Hematopoietic multipotent progenitor cell treated with erythropoietin and hydrocortisone succinate and interleukin-3 and kit ligand, for 6 days (in vitro differentiated cells): ENCODE measurements around the gene RAB11FIP4.

Experiments
- DNase-seq: peaks from one replicate; pipeline ENCODE4 v3.0.0-alpha.2; 2015

The RAB11FIP4 gene

DNA sequence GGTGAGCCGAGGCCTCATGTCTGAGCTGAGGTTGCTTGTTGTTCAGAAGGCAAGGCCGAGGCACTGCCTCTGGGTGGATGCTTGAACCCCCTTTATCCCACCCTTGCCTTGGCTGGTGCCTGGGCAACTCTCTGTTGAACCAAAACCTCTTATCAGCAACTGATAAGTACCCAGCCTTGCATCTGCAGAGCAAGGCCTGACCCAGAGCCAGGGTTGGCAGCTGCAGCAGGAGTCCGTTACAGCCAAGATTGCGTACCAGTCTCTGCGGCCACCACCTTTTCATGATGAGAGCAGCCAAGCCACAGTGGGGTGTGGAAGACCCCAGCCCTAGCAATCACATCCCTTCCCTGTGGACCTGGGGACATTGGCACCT, 118.3 kb downstream of the RAB11FIP4 start:
- DNase-seq = peak; percentile 55

DNA sequence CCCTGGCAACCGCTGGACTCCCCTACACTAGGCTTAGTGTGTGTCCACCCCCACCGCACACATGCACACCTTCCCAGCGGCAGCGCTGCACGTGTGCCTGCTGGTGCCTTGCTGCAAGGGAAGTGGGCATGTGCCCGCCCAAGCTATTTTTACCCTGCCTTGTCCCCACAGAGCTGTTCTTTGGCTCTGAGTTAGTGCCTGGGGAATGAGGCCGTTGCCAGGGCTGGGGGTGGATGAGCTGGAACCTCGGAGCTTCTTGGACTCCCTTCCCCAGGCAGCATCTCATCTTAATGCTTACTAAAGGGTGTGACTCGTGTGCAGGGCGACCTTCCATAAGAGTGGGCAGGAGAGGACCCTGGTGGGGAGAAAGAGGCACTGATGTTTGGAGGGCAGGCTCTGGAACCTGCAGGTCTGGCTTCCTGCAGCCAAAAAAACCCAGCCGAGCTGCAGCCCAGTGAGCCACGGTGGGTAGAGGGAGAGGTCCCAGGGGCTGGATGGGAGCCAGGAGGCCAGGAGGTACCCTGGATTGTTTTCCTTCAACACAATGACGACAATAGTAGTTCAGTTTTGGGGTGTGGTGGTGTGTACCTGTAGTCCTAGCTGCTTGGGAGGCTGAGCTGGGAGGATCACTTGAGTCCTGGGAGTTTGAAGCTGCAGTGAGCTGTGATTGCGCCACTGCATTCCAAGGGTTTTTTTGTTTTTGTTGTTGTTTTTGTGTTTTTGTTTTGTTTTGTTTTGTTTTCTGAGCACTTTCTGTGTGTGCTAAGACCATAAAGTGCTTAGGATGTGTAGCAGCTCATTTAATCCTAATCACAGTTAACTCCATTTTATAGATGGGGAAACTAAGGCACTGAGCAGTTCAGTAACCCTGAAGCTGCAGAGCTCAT, 119.1 kb downstream of the RAB11FIP4 start:
- no peak for DNase-seq

DNA sequence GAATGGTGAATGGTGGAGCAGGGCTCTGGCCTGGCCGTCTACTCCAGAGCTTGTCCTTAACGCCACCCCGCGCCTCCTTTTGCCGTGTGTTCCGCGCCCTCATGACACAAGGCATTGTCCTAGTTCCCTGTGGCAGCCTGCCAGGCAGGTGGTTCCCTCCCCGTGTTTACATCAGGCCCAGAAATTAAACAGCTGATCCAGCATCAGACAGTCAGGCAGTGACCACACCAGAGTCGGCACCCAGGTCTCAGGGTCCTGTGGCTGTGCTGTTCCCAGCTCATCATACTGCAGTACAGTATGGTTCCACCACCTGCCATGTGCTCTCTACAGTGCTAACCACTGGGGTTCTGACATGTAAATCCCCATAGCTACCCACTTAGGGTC, 119.7 kb downstream of the RAB11FIP4 start:
- no peak for DNase-seq

DNA sequence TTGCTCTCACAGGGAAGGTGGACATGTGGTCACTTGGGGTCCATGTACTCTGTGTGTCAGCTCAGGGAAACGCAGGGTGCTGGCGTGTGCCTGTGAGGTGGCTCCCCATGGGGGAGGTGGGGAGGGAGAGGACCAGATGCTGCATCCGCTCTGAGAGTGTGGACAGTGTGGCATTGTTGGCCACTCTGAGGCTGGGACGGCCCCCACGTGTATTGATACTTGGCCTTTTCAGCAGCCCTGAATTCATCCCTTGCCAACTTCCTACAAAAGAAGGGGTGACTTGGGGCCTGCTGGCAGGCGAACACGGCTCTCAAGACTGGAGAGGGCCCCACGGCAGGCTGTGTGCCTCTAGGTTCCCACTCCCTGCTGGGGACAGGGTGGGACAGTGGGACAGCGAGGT, 120.1 kb downstream of the RAB11FIP4 start:
- DNase-seq = no peak

DNA sequence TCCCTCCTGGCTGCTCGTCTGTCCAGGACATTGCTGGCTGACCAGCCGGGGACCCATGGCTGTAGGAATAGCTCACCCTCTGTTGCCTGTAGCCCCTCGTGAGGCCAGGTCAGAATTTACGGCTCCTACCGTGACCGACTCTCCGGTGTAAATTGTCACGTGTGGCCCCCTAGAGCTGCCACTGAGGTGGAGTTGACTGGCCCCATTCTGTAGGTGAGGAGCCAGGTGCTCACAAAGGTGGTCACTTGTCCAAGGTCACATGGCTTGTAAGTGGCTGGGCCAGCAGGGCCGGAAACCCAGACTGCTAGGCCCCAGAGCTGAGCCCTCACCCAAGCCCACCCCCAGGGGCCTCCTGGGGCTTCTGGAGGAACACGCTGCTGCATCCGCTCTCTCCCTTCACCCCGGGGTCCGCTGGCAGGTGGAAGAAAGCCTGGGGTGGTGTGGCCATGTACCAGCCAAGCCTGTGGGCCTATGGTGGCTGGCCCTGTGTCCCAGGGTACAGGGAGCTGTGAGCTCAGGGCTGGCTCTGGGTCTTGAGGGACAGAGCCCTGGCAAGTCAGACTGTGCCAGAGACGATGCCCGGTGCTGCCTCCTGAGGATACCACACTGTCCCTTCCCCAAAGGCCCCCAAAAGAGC, 120.7 kb downstream of the RAB11FIP4 start:
- DNase-seq = no peak

DNA sequence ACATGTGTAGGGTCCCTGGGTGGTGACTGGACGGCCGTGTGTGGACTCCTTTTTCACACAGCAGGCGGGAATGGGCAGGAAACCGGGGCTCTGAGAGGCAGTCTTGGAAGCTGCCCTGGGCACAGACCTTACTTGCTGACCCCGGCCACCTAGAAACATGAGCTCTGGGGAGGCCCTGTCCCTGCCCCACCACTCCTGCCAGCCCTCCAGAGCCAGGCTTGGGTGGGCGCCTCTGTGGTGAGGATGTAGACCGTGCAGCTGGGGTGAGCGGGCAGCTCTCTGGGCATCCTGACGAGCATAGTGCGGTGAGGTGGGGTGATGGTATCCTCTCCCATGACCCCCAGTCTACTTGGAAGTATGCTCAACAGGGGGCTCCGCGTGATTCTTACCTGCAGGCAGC, 121.3 kb downstream of the RAB11FIP4 start:
- no peak for DNase-seq

DNA sequence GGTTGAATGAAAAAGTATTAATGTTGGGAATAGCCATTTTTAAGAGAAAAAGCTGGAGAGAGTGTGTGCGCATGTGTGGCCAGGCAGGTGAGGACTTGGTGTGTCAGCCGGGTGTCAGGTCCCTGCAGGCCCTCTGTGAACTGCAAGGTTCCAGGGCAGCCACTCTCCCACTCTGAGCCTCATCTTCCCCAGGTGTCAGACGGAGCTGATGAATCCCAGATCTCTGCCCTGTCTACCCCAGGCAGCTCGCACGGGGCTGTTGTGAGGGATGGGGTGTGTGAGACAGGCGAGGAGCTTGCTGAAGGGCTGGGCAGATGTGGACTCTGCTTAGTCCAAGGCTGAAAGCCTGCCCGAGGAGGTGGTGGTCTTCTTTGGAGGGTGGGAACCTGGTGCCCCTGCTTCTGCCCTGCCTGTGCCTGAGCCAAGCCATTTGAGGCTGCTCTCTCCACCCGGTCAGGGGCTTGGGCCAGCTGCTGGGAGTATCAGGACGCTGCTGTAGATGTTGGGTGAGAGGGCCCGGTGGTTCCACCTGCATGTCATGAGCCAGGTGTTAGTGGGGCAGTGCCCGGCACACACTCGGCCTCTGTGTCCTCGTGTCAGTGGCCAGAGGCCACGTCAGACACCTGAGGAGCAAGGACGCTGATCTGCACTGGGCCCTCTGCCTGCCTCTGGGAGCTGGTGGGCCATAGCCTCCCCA, 122.4 kb downstream of the RAB11FIP4 start:
- DNase-seq = no peak

DNA sequence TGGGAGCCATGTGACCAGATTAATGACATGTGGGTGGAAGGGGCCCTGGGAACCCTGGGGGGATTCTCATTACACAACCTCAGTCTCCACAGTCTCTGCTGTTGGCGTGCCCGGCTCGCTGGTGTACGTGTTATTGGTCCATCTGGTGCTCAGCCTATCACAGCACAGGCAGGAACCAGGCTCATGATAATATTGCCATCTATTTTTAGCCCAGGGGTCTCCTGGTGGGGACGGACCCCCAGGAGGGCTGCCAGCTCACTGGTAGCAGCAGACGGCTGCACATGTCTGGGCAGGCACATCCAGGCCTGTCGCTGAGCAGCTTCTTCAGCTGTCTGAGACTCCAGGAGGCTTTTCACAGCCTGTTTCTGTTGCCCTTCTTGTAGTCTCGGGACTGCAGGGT, 123.8 kb downstream of the RAB11FIP4 start:
- DNase-seq = no peak

DNA sequence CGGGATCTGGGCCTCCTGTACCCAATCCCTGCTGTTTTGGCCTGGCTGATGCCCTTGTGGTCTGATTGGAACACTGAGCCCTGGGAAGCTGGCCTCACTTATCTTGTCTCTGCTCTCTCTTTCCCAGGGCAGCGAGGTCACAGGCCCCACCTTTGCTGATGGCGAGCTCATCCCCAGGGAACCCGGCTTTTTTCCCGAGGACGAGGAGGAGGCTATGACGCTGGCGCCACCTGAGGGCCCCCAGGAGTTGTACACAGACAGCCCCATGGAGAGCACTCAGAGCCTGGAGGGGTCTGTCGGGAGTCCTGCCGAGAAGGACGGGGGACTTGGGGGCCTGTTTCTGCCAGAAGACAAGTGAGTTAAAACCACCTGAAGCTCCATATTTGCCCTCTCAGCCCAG, 126.0 kb downstream of the RAB11FIP4 start:
- DNase-seq = peak; percentile 30

DNA sequence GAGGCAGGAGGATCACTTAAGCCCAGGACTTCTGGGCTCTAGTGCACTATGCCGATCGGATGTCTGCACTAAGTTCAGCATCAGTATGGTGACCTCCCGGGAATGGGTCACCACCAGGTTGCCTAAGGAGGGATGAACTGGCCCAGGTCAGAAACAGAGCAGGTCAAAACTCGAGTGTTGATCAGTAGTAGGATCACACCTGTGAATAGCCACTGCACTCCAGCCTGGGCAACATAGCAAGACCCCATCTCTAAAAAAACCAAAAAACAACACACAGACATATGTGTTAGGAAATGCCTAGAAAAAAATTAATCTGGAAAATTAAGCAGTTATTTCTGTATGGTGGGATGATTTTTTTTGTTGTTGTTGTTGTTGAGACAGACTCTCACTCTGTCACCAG, 127.0 kb downstream of the RAB11FIP4 start:
- DNase-seq = no peak

DNA sequence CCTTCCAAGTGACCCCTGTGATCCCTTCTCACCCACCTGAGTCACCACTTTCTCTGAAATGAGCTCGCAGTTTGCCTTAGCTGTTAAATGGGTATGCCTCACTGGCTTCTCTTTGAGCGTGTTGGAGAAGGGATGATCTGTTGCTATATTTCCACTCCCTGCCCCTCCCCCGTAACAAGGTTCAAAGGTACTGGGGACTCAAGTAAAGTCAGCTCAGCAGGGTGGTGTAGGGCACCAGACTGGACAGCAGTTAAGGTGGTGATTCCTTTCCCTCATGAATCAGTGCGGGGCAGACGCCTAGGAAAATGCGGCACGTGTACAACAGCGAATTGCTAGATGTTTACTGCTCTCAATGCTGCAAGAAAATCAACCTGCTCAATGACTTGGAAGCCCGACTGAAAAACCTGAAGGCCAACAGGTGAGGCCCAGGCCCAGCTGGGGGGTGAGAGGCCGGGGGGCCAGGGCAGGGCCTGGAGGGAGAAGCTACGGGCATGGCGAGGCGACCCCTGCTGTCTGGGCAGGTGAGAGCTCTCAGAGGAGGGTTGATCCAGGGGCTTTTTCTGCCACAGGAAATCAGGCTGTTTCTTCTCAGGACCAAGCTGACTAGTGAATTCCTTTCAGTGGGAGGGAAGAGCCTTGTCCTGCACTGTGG, 130.3 kb downstream of the RAB11FIP4 start:
- DNase-seq = no peak

DNA sequence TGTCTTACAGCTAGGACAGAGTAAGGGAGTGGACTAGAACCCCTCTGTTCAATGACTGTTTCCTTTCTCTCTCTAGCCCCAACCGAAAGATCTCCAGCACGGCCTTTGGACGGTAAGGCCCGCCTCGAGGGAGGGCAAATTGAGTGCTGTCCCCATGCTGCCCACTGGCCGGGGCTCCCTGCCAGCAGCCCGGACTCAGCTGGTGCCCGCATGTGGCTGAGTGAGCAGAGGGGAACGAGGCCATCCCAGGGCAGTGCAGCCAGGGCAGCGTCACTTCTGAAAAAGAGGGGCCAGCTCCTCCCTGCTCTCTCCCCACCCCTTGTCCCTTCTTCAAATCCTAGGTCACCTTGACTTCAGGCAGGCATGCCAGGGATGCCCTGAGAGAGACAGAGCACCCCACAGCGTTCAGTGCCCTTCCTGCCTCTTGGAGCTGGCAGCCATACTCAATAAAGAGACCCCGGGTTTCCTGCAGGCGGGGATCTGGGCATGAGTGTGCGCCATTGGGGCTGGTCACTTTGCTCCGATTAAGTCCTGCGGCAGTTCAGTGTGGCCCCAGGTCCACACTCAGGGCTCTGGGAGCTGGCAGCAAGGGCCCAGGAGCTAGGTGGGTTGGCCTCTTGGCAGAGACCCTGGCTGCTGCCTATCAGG, 130.9 kb downstream of the RAB11FIP4 start:
- DNase-seq = no peak

DNA sequence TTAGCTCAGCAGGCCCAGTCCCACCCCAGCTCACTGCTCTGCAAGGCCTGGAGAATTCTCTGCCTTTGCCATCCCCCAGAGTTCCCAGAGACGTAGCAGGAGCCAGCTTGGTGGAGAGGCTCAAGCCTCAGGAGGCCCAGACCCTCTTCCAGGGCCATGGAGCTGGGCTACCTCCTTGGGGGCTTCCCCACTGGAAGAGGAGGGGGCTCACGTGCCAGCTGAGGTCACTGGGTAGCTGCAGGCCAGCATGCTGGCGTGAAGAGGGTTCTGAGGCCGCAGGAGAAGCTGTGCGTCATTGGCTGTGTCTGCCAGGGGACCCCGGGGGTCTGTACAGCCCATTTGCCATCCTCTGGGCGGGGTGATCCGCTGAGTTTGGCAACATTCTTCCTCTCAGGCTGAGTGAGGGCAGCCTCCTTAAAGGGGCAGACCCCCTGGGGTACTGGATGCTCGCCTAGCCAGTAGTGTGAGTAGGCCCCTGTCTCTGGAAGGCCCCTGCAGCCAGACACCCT, 131.6 kb downstream of the RAB11FIP4 start:
- DNase-seq = no peak

DNA sequence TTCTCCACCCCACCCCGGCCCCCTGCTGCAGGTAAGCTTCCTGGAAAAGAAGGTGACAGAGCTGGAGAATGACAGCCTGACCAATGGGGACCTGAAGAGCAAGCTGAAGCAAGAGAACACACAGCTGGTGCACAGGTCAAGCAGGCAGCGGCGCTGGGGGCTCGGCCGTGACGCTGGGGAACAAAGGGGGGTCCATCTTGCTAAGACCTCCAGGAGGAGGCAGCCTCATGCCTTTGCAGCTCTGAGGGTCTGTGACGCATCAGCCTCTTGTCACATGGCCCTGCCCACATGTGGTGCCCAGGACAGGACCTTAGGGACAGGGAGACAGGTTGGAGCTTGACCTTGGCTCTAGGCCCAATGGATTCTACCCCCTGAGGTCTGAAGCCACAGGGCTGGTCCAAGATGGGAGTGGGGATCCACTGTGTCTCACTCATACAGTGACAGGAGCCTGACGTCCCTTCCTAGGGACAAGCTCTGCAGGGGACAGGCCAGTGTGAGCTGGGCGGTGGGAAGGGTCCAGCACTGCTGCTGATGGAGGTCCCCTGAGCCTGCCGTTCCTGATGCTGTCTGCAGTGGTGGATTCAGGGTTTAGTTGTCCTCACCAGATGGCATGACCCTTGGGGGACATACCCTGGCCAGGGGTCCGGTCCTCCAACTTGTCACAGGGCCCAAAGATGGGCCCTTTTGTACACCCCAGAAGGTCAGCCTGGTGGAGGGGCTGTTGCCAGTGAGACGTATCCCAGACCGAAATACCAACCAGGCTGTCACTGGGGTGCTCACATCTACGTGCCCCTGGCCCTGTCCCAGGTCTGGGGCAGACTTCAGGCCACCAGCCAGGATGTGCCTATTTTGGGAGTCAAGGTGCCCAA, 132.6 kb downstream of the RAB11FIP4 start:
- no peak for DNase-seq

DNA sequence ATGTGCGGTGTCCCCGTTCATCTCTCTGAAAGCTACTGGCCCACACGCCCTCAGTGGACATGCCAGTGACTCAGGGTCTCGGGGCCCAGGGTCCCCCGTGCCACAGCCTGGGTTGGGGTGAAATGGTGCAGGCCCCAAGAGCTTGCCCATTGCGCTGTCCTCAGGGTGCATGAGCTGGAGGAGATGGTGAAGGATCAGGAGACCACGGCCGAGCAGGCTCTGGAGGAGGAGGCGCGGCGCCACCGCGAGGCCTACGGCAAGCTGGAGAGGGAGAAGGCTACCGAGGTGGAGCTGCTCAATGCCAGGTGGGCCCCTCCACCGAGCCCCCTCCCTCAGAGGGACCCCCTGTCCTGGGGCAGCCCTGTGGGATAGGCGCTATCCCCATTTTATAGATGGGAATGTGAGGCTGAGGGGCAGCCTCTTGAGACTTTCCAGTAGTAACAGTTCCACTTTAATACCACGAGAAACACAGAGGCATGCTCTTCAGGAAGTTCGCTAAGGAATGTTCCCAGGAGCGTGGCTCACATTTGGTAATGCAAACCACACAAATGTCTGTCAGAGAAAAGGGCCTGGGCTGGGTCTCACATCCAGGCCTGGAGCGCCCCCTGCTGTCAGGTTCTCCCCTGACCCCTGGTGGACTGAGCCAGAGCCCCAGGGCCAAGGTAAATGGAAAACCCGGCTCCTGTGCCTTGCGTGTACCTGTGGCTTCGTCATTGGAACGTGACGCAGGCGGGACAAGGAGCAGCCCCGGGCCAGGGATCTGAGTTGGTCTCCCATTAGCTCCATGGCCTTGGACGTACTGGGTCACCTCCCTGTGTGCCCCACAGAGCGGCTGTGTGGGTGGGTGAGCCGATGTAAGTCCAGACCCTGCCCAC, 133.7 kb downstream of the RAB11FIP4 start:
- peak; percentile 91 for DNase-seq

DNA sequence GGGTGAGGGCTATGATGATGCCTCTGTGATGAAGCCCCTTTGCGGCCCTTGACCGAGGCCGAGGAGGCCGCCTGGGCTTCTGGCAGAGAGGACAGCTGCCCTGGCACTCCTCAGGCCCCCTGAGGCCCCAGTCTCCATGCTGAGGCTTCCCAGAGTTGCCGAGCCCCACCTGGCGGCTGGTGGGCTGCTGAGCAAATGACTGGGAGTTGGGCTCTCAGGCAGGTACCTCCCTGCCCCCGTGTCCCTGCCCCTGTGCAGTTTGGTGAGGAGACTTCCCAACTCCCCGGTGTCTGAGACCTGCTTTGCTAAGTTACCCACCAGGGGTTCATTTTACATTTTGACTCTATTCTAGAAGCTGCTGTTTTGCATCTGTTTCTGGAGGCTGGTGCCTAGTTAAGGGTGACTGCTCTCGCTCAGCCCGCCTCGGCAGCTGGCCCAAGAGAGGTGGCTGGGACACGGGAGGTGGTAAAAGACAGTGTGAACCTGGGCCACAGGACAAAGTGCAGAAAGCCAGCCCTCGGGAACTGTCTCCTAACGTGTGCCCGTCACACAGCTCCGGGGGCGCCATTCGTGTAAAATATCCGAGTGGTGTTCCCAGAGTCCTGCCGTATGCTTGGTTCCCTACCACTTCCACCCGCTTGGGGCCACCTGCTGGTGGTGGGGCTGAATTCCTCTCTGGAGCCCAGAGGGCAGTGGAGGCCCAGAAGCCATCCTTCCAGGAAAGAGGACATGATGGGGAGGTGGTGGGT, 134.5 kb downstream of the RAB11FIP4 start:
- DNase-seq = no peak

DNA sequence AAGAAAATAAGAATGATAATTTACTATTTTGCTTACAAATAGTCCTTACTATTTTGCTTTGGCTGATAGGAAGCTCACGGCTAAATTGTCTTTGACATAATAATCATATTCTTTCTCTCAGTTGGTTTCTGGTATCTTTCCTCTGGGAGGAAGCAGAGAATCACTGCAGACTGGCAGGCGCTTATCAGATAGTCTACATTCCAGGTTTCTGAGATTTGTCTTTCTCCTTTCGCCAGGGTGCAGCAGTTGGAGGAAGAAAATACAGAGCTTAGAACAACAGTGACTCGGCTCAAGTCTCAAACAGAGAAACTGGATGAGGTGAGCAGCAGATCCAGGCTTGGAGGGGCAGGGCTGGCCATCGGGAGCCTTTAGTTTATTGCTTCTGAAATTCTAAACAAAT, 136.1 kb downstream of the RAB11FIP4 start:
- no peak for DNase-seq

DNA sequence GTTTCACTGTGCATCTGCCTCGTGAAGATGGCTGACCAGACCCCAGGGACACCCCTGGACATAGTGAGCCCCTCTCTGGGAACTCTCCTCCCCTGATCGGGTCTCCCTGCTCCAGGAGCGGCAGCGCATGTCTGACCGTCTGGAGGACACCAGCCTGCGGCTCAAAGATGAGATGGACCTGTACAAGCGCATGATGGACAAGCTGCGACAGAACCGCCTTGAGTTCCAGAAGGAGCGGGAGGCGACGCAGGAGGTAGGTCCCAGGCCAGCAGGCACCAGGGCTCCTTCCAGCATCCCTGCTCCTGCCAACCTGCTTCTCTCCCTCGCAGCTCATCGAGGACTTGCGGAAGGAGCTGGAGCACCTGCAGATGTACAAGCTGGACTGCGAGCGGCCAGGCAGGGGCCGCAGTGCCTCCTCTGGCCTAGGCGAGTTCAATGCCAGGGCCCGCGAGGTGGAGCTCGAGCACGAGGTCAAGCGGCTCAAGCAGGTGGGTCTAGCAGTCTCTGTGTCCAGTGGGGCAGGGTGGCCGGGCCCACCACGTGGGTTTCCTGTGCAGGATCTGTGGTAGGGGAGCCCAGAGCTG, 136.9 kb downstream of the RAB11FIP4 start:
- no peak for DNase-seq

DNA sequence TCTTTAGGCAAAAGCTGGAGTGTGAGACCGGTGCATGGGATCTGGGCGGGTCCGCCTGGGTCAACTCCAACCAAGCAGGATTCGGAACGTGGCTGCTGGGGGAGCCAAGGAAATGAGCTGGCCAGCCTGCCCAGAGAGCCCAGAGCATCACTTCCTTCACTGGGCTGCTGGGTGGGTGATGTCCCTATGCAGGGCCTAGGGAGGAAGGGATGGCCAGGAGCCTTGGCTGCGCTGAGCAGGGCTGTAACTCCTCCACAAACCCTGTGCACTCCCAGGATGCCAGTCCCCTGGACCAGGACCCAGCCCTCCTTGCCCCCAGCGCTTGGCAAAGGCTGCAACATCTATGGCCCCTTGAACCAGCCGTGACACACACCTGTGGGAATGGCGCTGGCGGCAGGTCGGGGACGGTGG, 138.4 kb downstream of the RAB11FIP4 start:
- DNase-seq = no peak
